ENCODE data around the gene A2ML1. TPM values are rescaled to one million over a fixed set of nuclear protein-coding genes. Genes with fewer than 3 reads are reported as not detected.
"Not testable (repeated sequence)": the region's sequence is repeated elsewhere in the genome, so short reads cannot be mapped to it uniquely, and the experiment has no call there.

The A2ML1 gene
- total RNA-seq, 2 experiments from 2014 or later, result not detected

- H3K36me3 Mint-ChIP-seq (ENCODE audit: low read depth), result no peaks in the 10 kb centered on the region
- no peak overlapping the region for H3K27ac Mint-ChIP-seq
- POLR2A ChIA-PET, result no interaction called here
- no peak overlapping the region for H3K4me3 Mint-ChIP-seq
- no peaks in the 10 kb centered on the region for H3K27me3 Mint-ChIP-seq
- no peak for DNase-seq
- peaks cover 3% of the 10 kb centered on the region for H3K4me1 Mint-ChIP-seq
- CTCF ChIA-PET, result no interaction called here
- no peaks in the 10 kb centered on the region for H3K9me3 Mint-ChIP-seq
Observed at GRCh38 chr12:8886502-8887284, 64.3 kb downstream of the A2ML1 start.

- Mint-ChIP-seq H3K4me1 (peaks cover 3% of the 10 kb centered on the region), H3K36me3 (ENCODE audit: low read depth) (no peaks in the 10 kb centered on the region), H3K27ac (no peak overlapping the region), H3K27me3 (no peaks in the 10 kb centered on the region), H3K9me3 (no peaks in the 10 kb centered on the region), H3K4me3 (no peak overlapping the region)
- POLR2A ChIA-PET, result no interaction called here
- CTCF ChIA-PET, result no interaction called here
- no peak for DNase-seq
Observed at GRCh38 chr12:8887285-8887715, 64.9 kb downstream of the A2ML1 start.

- Mint-ChIP-seq H3K4me3 (peak overlapping the region; percentile 71), H3K9me3 (no peaks in the 10 kb centered on the region), H3K27ac (no peak overlapping the region), H3K27me3 (peaks cover 2% of the 10 kb centered on the region), H3K4me1 (peaks cover 3% of the 10 kb centered on the region), H3K36me3 (ENCODE audit: low read depth) (no peaks in the 10 kb centered on the region)
- ChIA-PET POLR2A (no interaction called here), CTCF (interaction anchor here (0.6 to 3.5 kb wide), 52 partner anchors 10 to 346 kb away, joined by 3 to 27 read pairs (median 4); partner anchors contain the start of genes M6PR and MFAP5)
- DNase-seq, result peak; percentile 59
Observed at GRCh38 chr12:8890313-8891085, 68.1 kb downstream of the A2ML1 start.

DNA sequence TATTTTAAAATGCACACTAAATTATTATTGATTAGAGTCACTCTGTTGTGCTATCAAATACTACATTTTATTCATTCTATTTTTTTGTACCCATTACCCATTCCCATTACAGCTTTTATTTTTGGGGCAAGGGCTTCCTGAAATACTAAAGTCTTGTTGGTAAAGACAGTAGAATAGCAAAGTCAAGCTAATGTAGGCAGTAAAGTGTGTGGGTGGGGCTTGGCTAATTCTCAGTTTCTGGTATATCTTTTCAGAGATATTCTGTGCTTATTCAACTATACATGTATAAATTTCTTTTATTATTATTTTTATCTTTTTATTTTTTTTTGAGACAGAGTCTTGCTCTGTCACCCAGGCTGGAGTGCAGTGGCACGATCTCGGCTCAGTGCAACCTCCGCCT is 69.6 kb downstream of the A2ML1 start:
- H3K27ac Mint-ChIP-seq, result no peak overlapping the region
- no peak for DNase-seq
- POLR2A ChIA-PET, result no interaction called here
- CTCF ChIA-PET, result interaction anchor here (1.0 to 3.5 kb wide), 4 partner anchors 18 to 234 kb away, joined by 3 to 26 read pairs (median 12); no protein-coding TSS in a partner anchor
- H3K4me1 Mint-ChIP-seq, result peaks cover 3% of the 10 kb centered on the region
- H3K27me3 Mint-ChIP-seq, result peaks cover 5% of the 10 kb centered on the region
- H3K4me3 Mint-ChIP-seq, result no peak overlapping the region
- no peaks in the 10 kb centered on the region for H3K9me3 Mint-ChIP-seq
- no peaks in the 10 kb centered on the region for H3K36me3 Mint-ChIP-seq (ENCODE audit: low read depth)

GRCh38 chr12:8894378-8894777 is 72.0 kb downstream of the A2ML1 start:
- Mint-ChIP-seq H3K4me1 (peaks cover 3% of the 10 kb centered on the region), H3K9me3 (no peaks in the 10 kb centered on the region), H3K27me3 (peaks cover 11% of the 10 kb centered on the region), H3K4me3 (no peak overlapping the region), H3K27ac (no peak overlapping the region), H3K36me3 (ENCODE audit: low read depth) (no peaks in the 10 kb centered on the region)
- ChIA-PET CTCF (interaction anchor here (0.9 to 1.6 kb wide), 2 partner anchors 34 to 55 kb away, joined by 3 read pairs; partner anchors contain the start of gene M6PR), POLR2A (interaction anchor here (1.5 kb wide), 1 partner anchor 11 kb away, joined by 4 read pairs; no protein-coding TSS in a partner anchor)
- no peak for DNase-seq

GRCh38 chr12:8894986-8895385 is 72.6 kb downstream of the A2ML1 start:
- POLR2A ChIA-PET, result interaction anchor here (1.5 kb wide), 1 partner anchor 11 kb away, joined by 4 read pairs; no protein-coding TSS in a partner anchor
- no peak overlapping the region for H3K4me3 Mint-ChIP-seq

DNA sequence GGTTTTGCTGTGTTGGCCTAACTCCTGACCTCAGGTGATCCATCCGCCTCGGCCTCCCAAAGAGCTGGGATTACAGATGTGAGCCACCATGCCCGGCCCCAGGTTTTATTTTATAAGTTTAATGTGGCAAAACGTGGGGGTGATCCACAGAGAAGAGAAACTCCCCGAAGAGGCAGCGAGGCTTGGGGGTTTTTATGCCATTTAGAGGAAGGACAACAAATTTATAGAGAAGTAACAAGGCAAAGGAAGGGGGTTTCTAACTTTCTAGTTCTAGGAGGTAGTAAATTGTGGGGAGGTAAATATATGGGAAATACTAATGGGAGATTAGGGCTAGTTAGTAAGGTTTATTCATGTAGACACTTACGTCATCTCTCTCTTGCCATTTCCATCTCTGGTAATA is 74.7 kb downstream of the A2ML1 start:
- H3K27ac Mint-ChIP-seq, result no peak overlapping the region
- no peaks in the 10 kb centered on the region for H3K4me1 Mint-ChIP-seq
- no peaks in the 10 kb centered on the region for H3K9me3 Mint-ChIP-seq
- ChIA-PET CTCF (no interaction called here), POLR2A (no interaction called here)
- H3K4me3 Mint-ChIP-seq, result no peak overlapping the region
- H3K27me3 Mint-ChIP-seq, result peaks cover 11% of the 10 kb centered on the region
- no peaks in the 10 kb centered on the region for H3K36me3 Mint-ChIP-seq (ENCODE audit: low read depth)
- no peak for DNase-seq

More at GRCh38 chr12:8894986-8895385, 72.6 kb downstream of the A2ML1 start:
- H3K4me1 Mint-ChIP-seq, result peaks cover 3% of the 10 kb centered on the region
- no peaks in the 10 kb centered on the region for H3K36me3 Mint-ChIP-seq (ENCODE audit: low read depth)
- peaks cover 11% of the 10 kb centered on the region for H3K27me3 Mint-ChIP-seq
- H3K27ac Mint-ChIP-seq, result no peak overlapping the region
- no peak for DNase-seq
- no peaks in the 10 kb centered on the region for H3K9me3 Mint-ChIP-seq
- CTCF ChIA-PET, result interaction anchor here (0.7 to 1.6 kb wide), 3 partner anchors 34 to 214 kb away, joined by 3 read pairs; partner anchors contain the start of gene M6PR

- DNase-seq, result no peak
- ChIA-PET CTCF (no interaction called here), POLR2A (no interaction called here)
- H3K36me3 Mint-ChIP-seq (ENCODE audit: low read depth), result no peaks in the 10 kb centered on the region
- H3K9me3 Mint-ChIP-seq, result no peaks in the 10 kb centered on the region
- H3K27me3 Mint-ChIP-seq, result peaks cover 18% of the 10 kb centered on the region
- no peak overlapping the region for H3K27ac Mint-ChIP-seq
- H3K4me1 Mint-ChIP-seq, result no peaks in the 10 kb centered on the region
- H3K4me3 Mint-ChIP-seq, result no peak overlapping the region
Observed at GRCh38 chr12:8899830-8900229, 77.4 kb downstream of the A2ML1 start.

- H3K4me3 Mint-ChIP-seq; DNase-seq; H3K9me3 Mint-ChIP-seq; H3K36me3 Mint-ChIP-seq (ENCODE audit: low read depth); H3K4me1 Mint-ChIP-seq; CTCF ChIA-PET; POLR2A ChIA-PET; H3K27ac Mint-ChIP-seq: not testable (repeated sequence)
- H3K27me3 Mint-ChIP-seq, result peaks cover 13% of the 10 kb centered on the region
Observed at GRCh38 chr12:8902703-8903102, 80.3 kb downstream of the A2ML1 start.

DNA sequence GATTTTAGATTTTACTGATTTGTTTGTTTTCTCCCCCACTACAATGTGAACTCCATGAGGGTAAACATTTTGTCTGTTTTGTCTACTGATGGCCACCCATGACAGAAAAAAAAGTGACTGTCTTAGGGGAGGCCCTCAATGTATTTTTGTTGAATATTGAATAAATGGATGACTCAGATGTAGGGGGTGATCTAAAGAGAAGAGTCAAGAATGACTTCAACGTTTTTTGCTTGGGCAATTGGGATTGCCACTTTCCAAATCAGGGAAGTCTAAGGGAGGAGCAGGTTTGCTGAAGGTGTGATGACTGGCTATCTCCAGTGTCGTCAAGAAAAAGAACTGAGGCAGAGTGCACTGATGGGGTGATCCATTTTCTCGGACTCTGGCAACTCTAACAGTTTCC is 81.2 kb downstream of the A2ML1 start:
- no peak for DNase-seq
- ChIA-PET CTCF (interaction anchor here (1.7 kb wide), 1 partner anchor 13 kb away, joined by 6 read pairs; no protein-coding TSS in a partner anchor), POLR2A (no interaction called here)
- H3K9me3 Mint-ChIP-seq, result no peaks in the 10 kb centered on the region
- H3K27ac Mint-ChIP-seq, result no peak overlapping the region
- H3K4me3 Mint-ChIP-seq, result no peak overlapping the region
- H3K36me3 Mint-ChIP-seq (ENCODE audit: low read depth), result no peaks in the 10 kb centered on the region
- H3K4me1 Mint-ChIP-seq, result no peaks in the 10 kb centered on the region
- peaks cover 13% of the 10 kb centered on the region for H3K27me3 Mint-ChIP-seq

GRCh38 chr12:8904665-8905064 is 82.2 kb downstream of the A2ML1 start:
- no peak for DNase-seq

GRCh38 chr12:8905546-8905945 is 83.1 kb downstream of the A2ML1 start:
- Mint-ChIP-seq H3K27me3 (peaks cover 9% of the 10 kb centered on the region), H3K4me1 (no peaks in the 10 kb centered on the region), H3K4me3 (no peak overlapping the region), H3K36me3 (ENCODE audit: low read depth) (no peaks in the 10 kb centered on the region), H3K9me3 (no peaks in the 10 kb centered on the region), H3K27ac (no peak overlapping the region)
- ChIA-PET CTCF (no interaction called here), POLR2A (interaction anchor here (1.0 kb wide), 1 partner anchor 11 kb away, joined by 4 read pairs; no protein-coding TSS in a partner anchor)
- no peak for DNase-seq

More at GRCh38 chr12:8904665-8905064, 82.2 kb downstream of the A2ML1 start:
- no peaks in the 10 kb centered on the region for H3K4me1 Mint-ChIP-seq
- ChIA-PET POLR2A (no interaction called here), CTCF (interaction anchor here (0.6 to 1.7 kb wide), 2 partner anchors 14 to 518 kb away, joined by 3 to 6 read pairs; no protein-coding TSS in a partner anchor)
- H3K27me3 Mint-ChIP-seq, result peaks cover 9% of the 10 kb centered on the region
- H3K36me3 Mint-ChIP-seq (ENCODE audit: low read depth), result no peaks in the 10 kb centered on the region
- no peaks in the 10 kb centered on the region for H3K9me3 Mint-ChIP-seq
- no peak overlapping the region for H3K4me3 Mint-ChIP-seq
- H3K27ac Mint-ChIP-seq, result no peak overlapping the region

Data from activated CD4-positive, alpha-beta memory T cell treated with anti-CD3 and anti-CD28 coated beads, Interleukin-2, amount 10 ng/mL, durations not matched to agents 7 days and 5 days (primary cell).